ENCODE measurements around the gene MCM9.

Gene MCM9

DNA sequence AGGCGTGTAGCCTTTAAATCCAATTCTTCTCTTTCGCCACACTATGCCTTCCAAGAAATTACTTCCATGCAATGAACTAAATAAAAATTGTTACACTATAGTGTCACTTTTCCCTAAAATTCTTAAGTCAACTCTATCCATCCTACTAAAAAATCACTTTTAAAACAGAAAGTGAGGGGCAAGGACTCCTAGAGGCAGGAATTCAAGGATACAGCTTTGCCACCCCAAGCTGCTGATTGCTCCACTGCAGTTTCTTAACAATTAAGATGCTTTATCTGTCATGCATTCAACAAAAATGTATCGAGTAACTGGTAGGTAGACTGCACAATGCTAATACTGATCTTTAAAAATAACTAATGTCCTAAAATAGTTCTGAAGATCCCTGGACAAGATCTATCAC lies 4.3 kb downstream of the MCM9 start:
- H3K4me3 ChIP-seq (ENCODE audit: low read depth, low read length): no peak overlapping the region
- no peak overlapping the region for H3K9ac ChIP-seq (ENCODE audit: low read depth, low read length)
- H3K27me3 ChIP-seq (ENCODE audit: control insufficient read depth, insufficient read depth, low read length): no peaks in the 10 kb centered on the region
- H3K9me3 ChIP-seq (ENCODE audit: control insufficient read depth, insufficient read depth, low read length): no peaks in the 10 kb centered on the region
- H3K36me3 ChIP-seq (ENCODE audit: control insufficient read depth, insufficient read depth, low read length): no peaks in the 10 kb centered on the region
- no peaks in the 10 kb centered on the region for H3K4me1 ChIP-seq (ENCODE audit: control insufficient read depth, insufficient read depth, low read length)

- H3K4me3 ChIP-seq (ENCODE audit: low read depth, low read length): no peak overlapping the region
- H3K9me3 ChIP-seq (ENCODE audit: control insufficient read depth, insufficient read depth, low read length): no peaks in the 10 kb centered on the region
- H3K4me1 ChIP-seq (ENCODE audit: control insufficient read depth, insufficient read depth, low read length): no peaks in the 10 kb centered on the region
- no peaks in the 10 kb centered on the region for H3K27me3 ChIP-seq (ENCODE audit: control insufficient read depth, insufficient read depth, low read length)
- H3K9ac ChIP-seq (ENCODE audit: low read depth, low read length): no peak overlapping the region
- peaks cover 3% of the 10 kb centered on the region for H3K36me3 ChIP-seq (ENCODE audit: control insufficient read depth, insufficient read depth, low read length)
Measured at GRCh38 chr6:118923035-118923434, 11.9 kb downstream of the MCM9 start.

DNA sequence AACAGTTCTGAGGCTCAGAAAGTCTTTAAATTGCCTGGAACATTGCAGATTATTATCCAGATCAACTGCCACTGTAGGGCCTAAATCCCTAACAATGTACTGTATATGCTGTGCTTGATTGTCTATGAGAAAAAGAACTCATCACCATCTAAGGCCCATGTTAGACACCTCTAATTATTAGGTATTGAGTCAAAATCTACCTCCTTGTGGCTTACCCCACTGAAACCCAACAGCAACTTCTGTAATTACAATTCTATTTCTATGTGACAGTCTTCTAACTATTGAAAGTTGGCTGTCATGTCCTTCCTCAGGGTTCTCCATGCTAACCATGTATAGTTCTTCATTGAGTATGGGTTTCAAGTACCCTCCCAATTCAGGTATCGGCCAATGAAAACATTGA lies 13.9 kb downstream of the MCM9 start:
- Histone ChIP-seq H3K27me3 (ENCODE audit: control insufficient read depth, insufficient read depth, low read length) (no peaks in the 10 kb centered on the region), H3K4me1 (ENCODE audit: control insufficient read depth, insufficient read depth, low read length) (no peaks in the 10 kb centered on the region), H3K4me3 (ENCODE audit: low read depth, low read length) (no peak overlapping the region), H3K9me3 (ENCODE audit: control insufficient read depth, insufficient read depth, low read length) (no peaks in the 10 kb centered on the region), H3K36me3 (ENCODE audit: control insufficient read depth, insufficient read depth, low read length) (peaks cover 3% of the 10 kb centered on the region), H3K9ac (ENCODE audit: low read depth, low read length) (no peak overlapping the region)

- no peaks in the 10 kb centered on the region for H3K36me3 ChIP-seq (ENCODE audit: control insufficient read depth, insufficient read depth, low read length)
- no peak overlapping the region for H3K9ac ChIP-seq (ENCODE audit: low read depth, low read length)
Measured at GRCh38 chr6:118918329-118918725, 16.6 kb downstream of the MCM9 start.

DNA sequence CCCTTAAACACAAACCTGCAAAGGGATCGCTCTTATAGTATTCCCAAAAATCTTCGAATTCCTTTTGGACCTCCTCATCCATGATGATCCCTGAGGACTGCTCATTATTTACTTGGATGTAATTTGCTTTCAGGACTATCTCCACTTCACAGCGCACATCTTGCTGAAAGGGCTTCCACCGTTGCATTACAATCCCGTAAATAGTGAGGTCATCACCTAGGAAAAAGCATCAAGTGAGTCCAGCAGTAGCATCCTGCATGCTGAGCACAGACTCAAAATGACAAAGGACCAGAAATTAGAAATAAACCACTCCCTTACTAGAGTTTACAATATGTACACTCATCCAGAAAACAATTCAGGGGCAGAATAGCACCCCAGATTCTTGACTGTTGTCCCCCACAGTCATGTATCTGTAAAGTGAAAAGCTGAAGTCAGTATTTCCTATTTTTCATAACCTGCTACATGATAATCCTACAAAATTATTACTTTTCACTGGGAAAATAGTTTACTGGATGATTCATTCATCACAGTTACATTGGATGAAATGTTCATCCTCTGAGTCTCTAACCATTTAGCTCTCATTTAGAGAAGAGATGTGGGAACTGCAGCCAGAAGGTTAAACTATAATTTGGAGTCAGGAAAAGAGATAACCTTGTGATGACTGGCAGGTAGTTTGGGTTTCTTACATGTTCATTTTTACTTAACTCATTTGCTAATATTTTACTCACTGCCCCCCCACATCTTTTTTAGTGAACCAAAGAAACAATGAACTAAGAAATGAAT lies 17.2 kb downstream of the MCM9 start:
- Histone ChIP-seq H3K36me3 (ENCODE audit: control insufficient read depth, insufficient read depth, low read length) (no peaks in the 10 kb centered on the region), H3K9me3 (ENCODE audit: control insufficient read depth, insufficient read depth, low read length) (no peaks in the 10 kb centered on the region), H3K27me3 (ENCODE audit: control insufficient read depth, insufficient read depth, low read length) (no peaks in the 10 kb centered on the region), H3K4me3 (ENCODE audit: low read depth, low read length) (no peak overlapping the region), H3K9ac (ENCODE audit: low read depth, low read length) (no peak overlapping the region), H3K4me1 (ENCODE audit: control insufficient read depth, insufficient read depth, low read length) (no peaks in the 10 kb centered on the region)

More at GRCh38 chr6:118918329-118918725, 16.6 kb downstream of the MCM9 start:
- Histone ChIP-seq H3K4me3 (ENCODE audit: low read depth, low read length) (no peak overlapping the region), H3K27me3 (ENCODE audit: control insufficient read depth, insufficient read depth, low read length) (no peaks in the 10 kb centered on the region), H3K4me1 (ENCODE audit: control insufficient read depth, insufficient read depth, low read length) (no peaks in the 10 kb centered on the region), H3K9me3 (ENCODE audit: control insufficient read depth, insufficient read depth, low read length) (no peaks in the 10 kb centered on the region)

DNA sequence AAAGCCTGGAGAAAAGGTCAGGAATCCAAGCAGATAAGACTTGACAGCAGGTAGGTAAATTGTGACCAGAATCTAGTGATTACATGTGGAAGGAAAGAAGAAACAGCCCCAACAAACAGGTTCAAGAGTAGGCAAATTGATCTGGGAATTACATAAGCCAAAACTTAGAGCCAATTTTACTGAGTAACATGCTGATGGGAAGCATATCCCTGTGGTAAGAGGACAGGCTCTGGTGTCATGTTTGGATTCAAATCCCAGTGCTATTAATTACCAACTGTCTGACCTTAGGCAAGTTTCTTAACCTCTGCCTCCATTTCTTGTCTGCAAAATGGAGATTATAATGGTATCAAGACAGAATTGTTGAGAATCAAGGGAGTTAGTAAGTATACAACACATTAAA lies 20.4 kb downstream of the MCM9 start:
- Histone ChIP-seq H3K36me3 (ENCODE audit: control insufficient read depth, insufficient read depth, low read length) (peaks cover 4% of the 10 kb centered on the region), H3K9ac (ENCODE audit: low read depth, low read length) (no peak overlapping the region), H3K4me1 (ENCODE audit: control insufficient read depth, insufficient read depth, low read length) (no peaks in the 10 kb centered on the region), H3K9me3 (ENCODE audit: control insufficient read depth, insufficient read depth, low read length) (no peaks in the 10 kb centered on the region), H3K4me3 (ENCODE audit: low read depth, low read length) (no peak overlapping the region), H3K27me3 (ENCODE audit: control insufficient read depth, insufficient read depth, low read length) (no peaks in the 10 kb centered on the region)

GRCh38 chr6:118913161-118913560 lies 21.8 kb downstream of the MCM9 start:
- Histone ChIP-seq H3K9me3 (ENCODE audit: control insufficient read depth, insufficient read depth, low read length) (no peaks in the 10 kb centered on the region), H3K27me3 (ENCODE audit: control insufficient read depth, insufficient read depth, low read length) (no peaks in the 10 kb centered on the region), H3K9ac (ENCODE audit: low read depth, low read length) (no peak overlapping the region), H3K4me3 (ENCODE audit: low read depth, low read length) (no peak overlapping the region), H3K36me3 (ENCODE audit: control insufficient read depth, insufficient read depth, low read length) (peaks cover 4% of the 10 kb centered on the region), H3K4me1 (ENCODE audit: control insufficient read depth, insufficient read depth, low read length) (no peaks in the 10 kb centered on the region)

DNA sequence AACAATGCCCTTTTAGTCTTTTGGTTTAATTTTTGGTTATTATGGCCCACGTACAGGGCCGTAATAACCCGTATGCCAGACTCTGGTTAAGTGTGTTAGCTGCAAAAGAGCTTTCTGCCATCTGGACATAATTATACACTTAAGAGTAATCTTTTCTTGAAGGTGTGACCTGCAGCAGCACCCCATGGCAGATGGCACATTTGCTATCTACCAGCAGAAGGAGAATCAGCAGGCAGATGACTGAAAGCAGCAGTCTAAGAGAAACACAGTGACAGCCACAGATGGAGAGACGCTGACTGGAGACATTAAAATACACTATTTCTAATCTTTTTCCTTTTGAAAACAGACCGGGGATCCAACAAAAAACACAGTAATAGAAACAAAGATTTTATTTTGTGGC lies 22.3 kb downstream of the MCM9 start:
- Histone ChIP-seq H3K36me3 (ENCODE audit: control insufficient read depth, insufficient read depth, low read length) (peaks cover 8% of the 10 kb centered on the region), H3K27me3 (ENCODE audit: control insufficient read depth, insufficient read depth, low read length) (no peaks in the 10 kb centered on the region), H3K4me3 (ENCODE audit: low read depth, low read length) (no peak overlapping the region), H3K9me3 (ENCODE audit: control insufficient read depth, insufficient read depth, low read length) (no peaks in the 10 kb centered on the region), H3K4me1 (ENCODE audit: control insufficient read depth, insufficient read depth, low read length) (no peaks in the 10 kb centered on the region), H3K9ac (ENCODE audit: low read depth, low read length) (no peak overlapping the region)

GRCh38 chr6:118908441-118908840 lies 26.5 kb downstream of the MCM9 start:
- no peaks in the 10 kb centered on the region for H3K4me1 ChIP-seq (ENCODE audit: control insufficient read depth, insufficient read depth, low read length)
- H3K9ac ChIP-seq (ENCODE audit: low read depth, low read length): no peak overlapping the region
- peaks cover 8% of the 10 kb centered on the region for H3K36me3 ChIP-seq (ENCODE audit: control insufficient read depth, insufficient read depth, low read length)
- H3K27me3 ChIP-seq (ENCODE audit: control insufficient read depth, insufficient read depth, low read length): no peaks in the 10 kb centered on the region
- H3K9me3 ChIP-seq (ENCODE audit: control insufficient read depth, insufficient read depth, low read length): no peaks in the 10 kb centered on the region
- no peak overlapping the region for H3K4me3 ChIP-seq (ENCODE audit: low read depth, low read length)

- Histone ChIP-seq H3K36me3 (ENCODE audit: control insufficient read depth, insufficient read depth, low read length) (peaks cover 6% of the 10 kb centered on the region), H3K4me1 (ENCODE audit: control insufficient read depth, insufficient read depth, low read length) (no peaks in the 10 kb centered on the region), H3K9me3 (ENCODE audit: control insufficient read depth, insufficient read depth, low read length) (no peaks in the 10 kb centered on the region), H3K27me3 (ENCODE audit: control insufficient read depth, insufficient read depth, low read length) (no peaks in the 10 kb centered on the region), H3K4me3 (ENCODE audit: low read depth, low read length) (no peak overlapping the region), H3K9ac (ENCODE audit: low read depth, low read length) (no peak overlapping the region)
Measured at GRCh38 chr6:118905851-118906250, 29.1 kb downstream of the MCM9 start.

DNA sequence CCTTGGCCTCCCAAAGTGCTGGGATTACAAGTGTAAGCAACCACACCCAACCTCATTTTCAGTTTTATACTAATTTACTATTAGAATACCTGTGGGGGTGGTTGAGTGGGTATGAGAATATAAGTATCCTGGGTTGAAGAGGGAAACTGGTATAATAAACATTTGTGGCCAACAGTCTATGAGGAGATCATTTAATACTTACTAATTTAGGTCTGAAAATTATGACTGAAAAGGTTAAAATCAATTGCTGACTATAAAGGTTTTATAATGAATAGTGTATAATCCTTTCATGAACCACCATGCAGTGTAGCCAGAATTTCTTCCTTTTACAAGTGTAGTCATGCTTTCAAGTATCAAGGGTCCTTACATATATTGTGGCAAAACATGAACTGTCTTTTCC lies 29.9 kb downstream of the MCM9 start:
- no peaks in the 10 kb centered on the region for H3K4me1 ChIP-seq (ENCODE audit: control insufficient read depth, insufficient read depth, low read length)
- H3K27me3 ChIP-seq (ENCODE audit: control insufficient read depth, insufficient read depth, low read length): no peaks in the 10 kb centered on the region
- H3K9ac ChIP-seq (ENCODE audit: low read depth, low read length): no peak overlapping the region
- H3K9me3 ChIP-seq (ENCODE audit: control insufficient read depth, insufficient read depth, low read length): no peaks in the 10 kb centered on the region
- no peak overlapping the region for H3K4me3 ChIP-seq (ENCODE audit: low read depth, low read length)
- peaks cover 6% of the 10 kb centered on the region for H3K36me3 ChIP-seq (ENCODE audit: control insufficient read depth, insufficient read depth, low read length)

GRCh38 chr6:118903691-118904090 lies 31.3 kb downstream of the MCM9 start:
- Histone ChIP-seq H3K9me3 (ENCODE audit: control insufficient read depth, insufficient read depth, low read length) (no peaks in the 10 kb centered on the region), H3K4me1 (ENCODE audit: control insufficient read depth, insufficient read depth, low read length) (no peaks in the 10 kb centered on the region), H3K9ac (ENCODE audit: low read depth, low read length) (no peak overlapping the region), H3K4me3 (ENCODE audit: low read depth, low read length) (no peak overlapping the region), H3K27me3 (ENCODE audit: control insufficient read depth, insufficient read depth, low read length) (no peaks in the 10 kb centered on the region), H3K36me3 (ENCODE audit: control insufficient read depth, insufficient read depth, low read length) (peaks cover 4% of the 10 kb centered on the region)

All from iPS-15b (cell line).